K562 (cell line): ENCODE data around the gene NUCKS1. TPM values are rescaled to one million over a fixed set of nuclear protein-coding genes. Genes with fewer than 3 reads are reported as not detected.

Experiments used
- ATAC-seq: fragments of 200-7000 bp; cut with Tn5 transposase; 3 replicates; pipeline ENCODE4 v1.9.1; 2020; ENCODE audit warnings: moderate library complexity
- BruUV-seq: library from RNA; stranded (reverse); fragments of 400-500 nt; replicated peaks from 2 replicates; lab custom pipeline; 2021; lab: Mats Ljungman, UMichigan
- CTCF ChIA-PET: fragments of 300-600 bp; formaldehyde crosslinking; extraction: SDS; loops from one replicate; lab custom pipeline; 2021; ENCODE audit warnings: low intra/inter-chr PET ratio; lab: Yijun Ruan, JAX
- POLR2A ChIA-PET: fragments of 300-600, 350-650 bp; sonication (Branson Sonifier 250); formaldehyde crosslinking; extraction: SDS; loops from one replicate; lab custom pipeline; 2021; ENCODE audit warnings: antibody characterized with exemption, inconsistent platforms; lab: Yijun Ruan, JAX
- DNase-seq, 4 experiments: peaks; one replicate each; pipeline versions ENCODE4 v3.0.0 to v3.0.0-alpha.2; 2011 to 2018; ENCODE audit warnings: low spot score in 3 of 4, mixed read lengths in 3 of 4; ENCODE audit errors: extremely low read depth in 1 of 4
- FAIRE-seq: peaks from 2 replicates; lab custom pipeline; 2011; peaks lifted over from hg19 to GRCh38; lab: Jason Lieb, UNC
- H2AFZ ChIP-seq: 2 replicates; pipeline ENCODE4 v1.6.0; 2011; ENCODE audit warnings: low read depth, low read length, control low read depth, inconsistent platforms
- H3K27ac ChIP-seq: fragments of 200-600 bp; 3 replicates; pipeline ENCODE4 v1.8.0; 2011; ENCODE audit warnings: low read depth, mild to moderate bottlenecking, control low read depth, inconsistent platforms, low read length, moderate library complexity, mixed read lengths; ENCODE audit errors: extremely low read depth
- H3K27me3 ChIP-seq, 2 experiments: fragments of 300-600 bp in 1 of 2; 2 replicates in 1 of 2; 3 replicates in 1 of 2; pipeline versions ENCODE4 v1.6.0 to v1.8.0; 2011; ENCODE audit warnings: inconsistent platforms in 2 of 2, low read length in 2 of 2, mild to moderate bottlenecking in 1 of 2, mixed read lengths in 1 of 2, moderate library complexity in 1 of 2; ENCODE audit not compliant: control insufficient read depth in 2 of 2, insufficient read depth in 2 of 2
- H3K36me3 ChIP-seq: fragments of 300-600 bp; 3 replicates; pipeline ENCODE4 v1.8.0; 2011; ENCODE audit warnings: mild to moderate bottlenecking, low read length, inconsistent platforms; ENCODE audit not compliant: control insufficient read depth, insufficient read depth
- H3K4me1 ChIP-seq, 2 experiments: fragments of 200-600 bp in 1 of 2; replicated peaks in 1 of 2; 2 replicates in 1 of 2; 3 replicates in 1 of 2; pipeline versions ENCODE4 v1.5.1 to v1.8.0; 2011; ENCODE audit warnings: inconsistent platforms in 2 of 2, low read length in 2 of 2, mild to moderate bottlenecking in 1 of 2, mixed read lengths in 1 of 2, moderate library complexity in 1 of 2; ENCODE audit not compliant: control insufficient read depth in 2 of 2, insufficient read depth in 2 of 2
- H3K4me2 ChIP-seq: 2 replicates; pipeline ENCODE4 v1.6.1; 2011; ENCODE audit warnings: low read length, control low read depth, inconsistent platforms, mixed read lengths; ENCODE audit not compliant: insufficient read depth
- H3K4me3 ChIP-seq: fragments of 200-600 bp; sonication (generic), shearing (Covaris generic); 2 replicates; pipeline ENCODE4 v1.5.1; 2016; ENCODE audit warnings: control low read depth, inconsistent platforms
- H3K79me2 ChIP-seq: fragments of 200-600 bp; 3 replicates; pipeline ENCODE4 v1.8.0; 2011; ENCODE audit warnings: low read length, inconsistent platforms; ENCODE audit not compliant: control insufficient read depth, insufficient read depth
- H3K9ac ChIP-seq, 2 experiments: 2 replicates each; pipeline versions ENCODE4 v1.6.0 to v1.6.1; 2011; ENCODE audit warnings: low read depth in 2 of 2, low read length in 2 of 2, control low read depth in 1 of 2, inconsistent platforms in 1 of 2, mild to moderate bottlenecking in 1 of 2, mixed read lengths in 1 of 2; ENCODE audit not compliant: insufficient read depth in 1 of 2
- H3K9me1 ChIP-seq: one replicate; pipeline ENCODE4 v1.6.0; 2011; ENCODE audit warnings: inconsistent platforms, mild to moderate bottlenecking, low read length, moderate library complexity; ENCODE audit not compliant: control insufficient read depth, insufficient read depth
- H3K9me3 ChIP-seq: replicated peaks from 2 replicates; pipeline ENCODE4 v1.5.1; 2011; ENCODE audit warnings: low read depth, low read length, inconsistent platforms; ENCODE audit not compliant: control insufficient read depth, insufficient read depth
- H4K20me1 ChIP-seq: replicated peaks from 2 replicates; pipeline ENCODE4 v1.6.1; 2011; ENCODE audit warnings: low read length, inconsistent platforms, mixed read lengths; ENCODE audit not compliant: control insufficient read depth, insufficient read depth
- CBX2 ChIP-seq: fragments of 200-600 bp; sonication (generic); IDR thresholded peaks from one replicate; pipeline ENCODE4 v1.6.1; 2012; ENCODE audit warnings: mild to moderate bottlenecking, low read length, inconsistent platforms; ENCODE audit not compliant: insufficient read depth, poor library complexity, severe bottlenecking
- CCNT2 ChIP-seq: IDR thresholded peaks from 2 replicates; pipeline ENCODE4 v1.6.1; 2011; ENCODE audit warnings: borderline replicate concordance, low read depth, mild to moderate bottlenecking, moderate library complexity, mixed read lengths, low read length; ENCODE audit not compliant: insufficient read length; ENCODE audit errors: extremely low read depth
- LCOR ChIP-seq: sonication (generic); formaldehyde crosslinking; IDR thresholded peaks from 2 replicates; pipeline ENCODE4 v1.8.0; 2022; ENCODE audit warnings: mild to moderate bottlenecking, missing genetic modification reagents
- MTA1 ChIP-seq: fragments of 450-650 bp; IDR thresholded peaks from 2 replicates; pipeline ENCODE4 v1.6.1; 2017; ENCODE audit warnings: borderline replicate concordance
- NONO ChIP-seq, 2 experiments: fragments of 200-400 bp in 1 of 2; fragments of 450-650 bp in 1 of 2; formaldehyde crosslinking in 1 of 2; IDR thresholded peaks; 2 replicates each; pipeline ENCODE4 v1.6.1; 2017; ENCODE audit warnings: low read depth in 2 of 2, mild to moderate bottlenecking in 2 of 2, moderate library complexity in 2 of 2, low read length in 1 of 2
- RBFOX2 ChIP-seq: fragments of 200-400 bp; formaldehyde crosslinking; IDR thresholded peaks from 2 replicates; pipeline ENCODE4 v1.6.1; 2017; ENCODE audit warnings: low read depth, mild to moderate bottlenecking, low read length, moderate library complexity
- SPI1 ChIP-seq: IDR thresholded peaks from 2 replicates; pipeline ENCODE4 v1.6.1; 2011; ENCODE audit warnings: low read depth, low read length, control low read depth, borderline replicate concordance
- ZFX ChIP-seq: sonication (generic); formaldehyde crosslinking; IDR thresholded peaks from 2 replicates; pipeline ENCODE4 v1.8.0; 2022; ENCODE audit warnings: mild to moderate bottlenecking, missing genetic modification reagents, moderate library complexity
- ZNF197 ChIP-seq: fragments of 200-800 bp; sonication (Bioruptor generic); IDR thresholded peaks from 2 replicates; pipeline ENCODE4 v1.6.1; 2016; ENCODE audit warnings: low read depth, missing genetic modification characterization, missing compliant biosample characterization
- ZNF24 ChIP-seq: fragments of 450-650 bp; IDR thresholded peaks from 2 replicates; pipeline ENCODE4 v1.6.1; 2016
- WGBS: fragments of 100-300 bp; shearing (Covaris generic); methylation state at CpG from one replicate; pipeline ENCODE4 v1.1.6; 2016; ENCODE audit warnings: low coverage, mixed read lengths; ENCODE audit not compliant: insufficient coverage; ENCODE audit errors: missing lambda C conversion rate; 5-methylcytosine and 5-hydroxymethylcytosine counted together
- in situ Hi-C: fragments of 300-500 bp; cut with MboI; formaldehyde crosslinking; loops from 4 replicates; pipeline ENCODE4 v1.15.0; 2018; ENCODE audit warnings: inconsistent platforms, mixed read lengths
- intact Hi-C: fragments of 100-400 bp; cut with micrococcal nuclease; formaldehyde crosslinking; loops from 2 replicates; pipeline ENCODE4 v1.14.2; 2022
- polyA plus RNA-seq, 8 experiments: library from polyadenylated mRNA; depleted of rRNA in 4 of 8; stranded (reverse) in 5 of 8; unstranded in 3 of 8; fragments of >200 nt; fragmentation: Nextera tagmentation in 2 of 8; fragmentation: Illumina TruSeq in 1 of 8; extraction: Ambion mirVana in 2 of 8; extraction: Trizol in 1 of 8; gene quantifications; 2 replicates each; pipeline versions ENCODE4 v1.2.1 to v1.2.3, GENCODE V29; 2011 to 2014; ENCODE audit warnings: inconsistent platforms in 1 of 8, missing spikeins in 1 of 8
- total RNA-seq, 7 experiments: library from RNA; depleted of rRNA in 6 of 7; stranded (reverse); fragments of >200 nt in 6 of 7; fragmentation: Illumina TruSeq in 2 of 7; extraction: Trizol in 2 of 7; gene quantifications; 2 replicates each; pipeline versions ENCODE4 v1.2.1 to v1.2.3, GENCODE V29; 2011 to 2021; ENCODE audit warnings: low replicate concordance in 1 of 7
- TF ChIP-seq, protein P1 (sequence below): fragments of 250-450 bp; sonication (Bioruptor Pico); IDR thresholded peaks from 2 replicates; pipeline ENCODE4 v1.8.0; 2022; ENCODE audit warnings: inconsistent platforms, mild to moderate bottlenecking, moderate library complexity, borderline replicate concordance
- TF ChIP-seq, protein P2 (sequence below): fragments of 250-450 bp; sonication (Bioruptor Pico); IDR thresholded peaks from 2 replicates; pipeline ENCODE4 v1.8.0; 2022; ENCODE audit warnings: moderate library complexity, mild to moderate bottlenecking, inconsistent platforms
- TF ChIP-seq, protein P3 (sequence below): fragments of 450-650 bp; IDR thresholded peaks from 2 replicates; pipeline ENCODE4 v1.6.1; 2014; ENCODE audit warnings: low read depth, mild to moderate bottlenecking, moderate library complexity, borderline replicate concordance

Gene NUCKS1
- total and polyA plus RNA-seq, 9 of the 15 experiments (the other 6 are each of a cell fraction or from before 2014, with no cell fraction given): 66.7 to 244 (median 149) TPM

DNA sequence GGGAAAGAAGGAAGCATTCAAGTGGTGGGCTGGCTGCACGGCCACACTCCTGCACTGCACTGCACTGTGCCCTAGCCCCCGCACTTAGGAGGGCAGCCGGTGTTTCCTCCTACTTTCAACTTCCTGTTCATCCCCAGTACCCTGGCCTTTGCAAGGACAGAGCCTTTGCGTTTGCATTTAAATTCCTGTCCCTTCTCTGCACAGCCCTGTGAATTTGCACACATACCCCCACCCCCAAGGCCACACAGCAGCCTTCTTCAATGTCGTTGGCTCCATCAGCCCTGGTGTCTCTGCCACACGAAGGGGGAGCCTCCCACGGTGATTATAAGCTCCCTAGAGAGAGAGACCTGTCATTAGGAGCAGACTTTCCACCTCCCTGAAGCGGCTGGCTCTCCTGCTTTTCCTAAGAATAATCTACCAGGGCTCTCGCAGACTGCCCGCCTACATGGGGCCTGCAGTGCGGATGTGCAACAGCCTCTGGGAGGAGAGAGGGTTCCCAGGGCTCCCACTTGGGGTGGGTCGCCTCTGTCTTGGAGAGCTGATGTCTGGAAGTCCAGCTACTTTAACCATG lies 56.5 kb downstream of the NUCKS1 start:
- Histone ChIP-seq H3K9me3 (no peaks in the 10 kb centered on the region), H3K4me2 (no peak overlapping the region), H3K27me3 (peaks cover 9 to 16% of the 10 kb centered on the region in 2 experiments; a peak in 4 of 5 replicates), H4K20me1 (no peaks in the 10 kb centered on the region), H3K9me1 (no peaks in the 10 kb centered on the region), H3K36me3 (no peaks in the 10 kb centered on the region), H3K27ac (no peak overlapping the region), H3K79me2 (no peaks in the 10 kb centered on the region), H2AFZ (no peak overlapping the region), H3K9ac (no peak overlapping the region), H3K4me1 (peaks cover 4 to 6% of the 10 kb centered on the region in 2 experiments; a peak in 3 of 5 replicates), H3K4me3 (no peak overlapping the region)
- no peak; the same call in 2 of the 3 replicates for ATAC-seq
- CTCF ChIA-PET: no interaction called here
- DNase-seq: no peak
- intact Hi-C loops: no loop called here
- no peak for FAIRE-seq
- WGBS: 30% methylated on average over 12 of the region's 12 CpGs
- POLR2A ChIA-PET: interaction anchor here (0.6 to 1.3 kb wide), 4 partner anchors 12 to 34 kb away, joined by 3 read pairs; no protein-coding TSS in a partner anchor
- in situ Hi-C loops: no loop called here
- no peak for TF ChIP-seq LCOR (CRISPR knock-in tag)
- no peak for TF ChIP-seq ZNF197 (CRISPR knock-in tag)
- TF ChIP-seq ZNF24: no peak
- TF ChIP-seq, protein P1, sequence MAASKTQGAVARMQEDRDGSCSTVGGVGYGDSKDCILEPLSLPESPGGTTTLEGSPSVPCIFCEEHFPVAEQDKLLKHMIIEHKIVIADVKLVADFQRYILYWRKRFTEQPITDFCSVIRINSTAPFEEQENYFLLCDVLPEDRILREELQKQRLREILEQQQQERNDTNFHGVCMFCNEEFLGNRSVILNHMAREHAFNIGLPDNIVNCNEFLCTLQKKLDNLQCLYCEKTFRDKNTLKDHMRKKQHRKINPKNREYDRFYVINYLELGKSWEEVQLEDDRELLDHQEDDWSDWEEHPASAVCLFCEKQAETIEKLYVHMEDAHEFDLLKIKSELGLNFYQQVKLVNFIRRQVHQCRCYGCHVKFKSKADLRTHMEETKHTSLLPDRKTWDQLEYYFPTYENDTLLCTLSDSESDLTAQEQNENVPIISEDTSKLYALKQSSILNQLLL (CRISPR knock-in tag): no peak
- TF ChIP-seq CCNT2: no peak
- TF ChIP-seq MTA1: no peak
- TF ChIP-seq, protein P2, sequence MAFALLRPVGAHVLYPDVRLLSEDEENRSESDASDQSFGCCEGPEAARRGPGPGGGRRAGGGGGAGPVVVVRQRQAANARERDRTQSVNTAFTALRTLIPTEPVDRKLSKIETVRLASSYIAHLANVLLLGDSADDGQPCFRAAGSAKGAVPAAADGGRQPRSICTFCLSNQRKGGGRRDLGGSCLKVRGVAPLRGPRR: no peak
- no peak for TF ChIP-seq ZFX
- TF ChIP-seq, protein P3, sequence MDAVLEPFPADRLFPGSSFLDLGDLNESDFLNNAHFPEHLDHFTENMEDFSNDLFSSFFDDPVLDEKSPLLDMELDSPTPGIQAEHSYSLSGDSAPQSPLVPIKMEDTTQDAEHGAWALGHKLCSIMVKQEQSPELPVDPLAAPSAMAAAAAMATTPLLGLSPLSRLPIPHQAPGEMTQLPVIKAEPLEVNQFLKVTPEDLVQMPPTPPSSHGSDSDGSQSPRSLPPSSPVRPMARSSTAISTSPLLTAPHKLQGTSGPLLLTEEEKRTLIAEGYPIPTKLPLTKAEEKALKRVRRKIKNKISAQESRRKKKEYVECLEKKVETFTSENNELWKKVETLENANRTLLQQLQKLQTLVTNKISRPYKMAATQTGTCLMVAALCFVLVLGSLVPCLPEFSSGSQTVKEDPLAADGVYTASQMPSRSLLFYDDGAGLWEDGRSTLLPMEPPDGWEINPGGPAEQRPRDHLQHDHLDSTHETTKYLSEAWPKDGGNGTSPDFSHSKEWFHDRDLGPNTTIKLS: no peak
- no peak for TF ChIP-seq CBX2
- no peak for TF ChIP-seq SPI1
- TF ChIP-seq RBFOX2: no peak
- TF ChIP-seq NONO (IDR thresholded peaks at IDR 0.05; ENCODE audit: low read depth in 2 of 2, low read length in 1 of 2): no peak
- BruUV-seq: no TSS peak
